ENCODE measurements around the gene MT1HL1. TPM values are rescaled to one million over a fixed set of nuclear protein-coding genes. Genes with fewer than 3 reads are reported as not detected.

Gene MT1HL1
- total RNA-seq, 1 donor from 2014 or later: not detected

DNA sequence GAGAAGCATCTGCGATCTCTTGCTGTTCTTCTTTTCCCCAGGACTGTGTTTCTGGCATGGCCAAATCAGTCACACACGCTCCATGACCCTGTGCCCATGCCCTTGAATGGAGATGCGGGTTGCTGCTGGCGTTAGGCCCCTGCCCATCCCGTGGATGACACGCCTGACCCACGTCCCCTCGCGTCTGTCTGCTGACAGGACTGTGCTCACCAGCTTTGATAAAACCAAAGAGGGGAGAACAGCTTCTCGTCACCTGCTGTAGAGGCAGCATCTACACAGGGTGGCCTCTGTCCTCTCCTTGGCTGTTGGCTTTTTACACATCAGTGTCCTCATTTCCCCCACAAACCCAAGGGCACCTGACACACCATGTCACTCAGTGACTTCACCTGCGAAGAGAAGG, 6.9 kb downstream of the MT1HL1 start:
- Histone ChIP-seq H3K4me3 (ENCODE audit: low read depth, low read length) (no peak overlapping the region), H3K27me3 (ENCODE audit: control insufficient read depth, insufficient read depth, low read length) (no peaks in the 10 kb centered on the region), H3K36me3 (ENCODE audit: control insufficient read depth, insufficient read depth, low read length) (no peaks in the 10 kb centered on the region)
- TF ChIP-seq CTCF (IDR thresholded peaks at IDR 0.05; ENCODE audit: insufficient read depth, low read length, severe bottlenecking): no peak
- DNase-seq (ENCODE audit: low read depth): no peak
- FAIRE-seq: no peak

DNA sequence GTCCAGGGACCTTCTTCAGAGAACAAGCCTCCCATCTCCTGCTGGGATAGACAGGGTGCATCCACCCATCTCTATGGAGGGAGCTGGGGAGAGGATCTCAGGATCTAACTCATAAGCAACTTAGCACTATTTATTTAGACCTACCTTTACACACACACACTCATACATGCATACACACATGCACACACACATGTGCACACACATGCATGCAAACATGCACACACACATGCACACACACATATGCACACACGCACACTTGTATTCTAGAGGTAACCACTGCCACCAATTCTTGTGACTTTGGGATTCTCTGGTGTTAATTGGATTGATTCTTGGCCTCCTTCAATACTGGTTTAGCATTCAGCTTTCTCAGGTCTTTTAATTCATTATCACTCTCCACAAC, 9.8 kb downstream of the MT1HL1 start:
- Histone ChIP-seq H3K4me3 (ENCODE audit: low read depth, low read length) (no peak overlapping the region), H3K27me3 (ENCODE audit: control insufficient read depth, insufficient read depth, low read length) (no peaks in the 10 kb centered on the region)
- no peak for FAIRE-seq

GRCh38 chr1:236992449-236992848, 11.8 kb downstream of the MT1HL1 start:
- Histone ChIP-seq H3K27me3 (ENCODE audit: control insufficient read depth, insufficient read depth, low read length) (no peaks in the 10 kb centered on the region), H3K36me3 (ENCODE audit: control insufficient read depth, insufficient read depth, low read length) (no peaks in the 10 kb centered on the region), H3K4me3 (ENCODE audit: low read depth, low read length) (no peak overlapping the region)
- TF ChIP-seq CTCF (IDR thresholded peaks at IDR 0.05; ENCODE audit: insufficient read depth, low read length, severe bottlenecking): no peak
- DNase-seq (ENCODE audit: low read depth) (no peak), FAIRE-seq (no peak)

More for the DNA sequence above, 9.8 kb downstream of the MT1HL1 start:
- no peak for DNase-seq (ENCODE audit: low read depth)
- H3K36me3 ChIP-seq (ENCODE audit: control insufficient read depth, insufficient read depth, low read length): no peaks in the 10 kb centered on the region
- TF ChIP-seq CTCF (IDR thresholded peaks at IDR 0.05; ENCODE audit: insufficient read depth, low read length, severe bottlenecking): no peak

DNA sequence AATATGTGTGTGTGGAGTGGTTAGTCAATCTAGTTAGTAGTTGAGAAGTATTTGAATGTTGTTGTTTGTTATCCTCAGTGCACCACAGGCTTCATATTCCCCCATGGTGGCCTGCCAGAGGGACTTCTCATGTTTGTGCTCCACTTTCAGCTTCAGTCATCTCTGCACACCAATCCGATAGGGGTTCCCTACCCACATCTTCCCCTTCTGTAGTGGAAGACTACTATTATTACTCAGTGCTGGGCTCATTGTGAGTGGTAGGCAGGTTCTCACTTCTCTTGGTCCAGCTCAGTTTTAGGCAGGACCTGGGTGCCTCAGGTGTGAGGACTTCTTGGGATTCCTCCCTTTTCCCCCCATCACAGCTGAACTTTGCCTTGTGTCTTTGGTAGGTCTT, 14.2 kb downstream of the MT1HL1 start:
- no peak for DNase-seq (ENCODE audit: low read depth)
- Histone ChIP-seq H3K4me3 (ENCODE audit: low read depth, low read length) (no peak overlapping the region), H3K36me3 (ENCODE audit: control insufficient read depth, insufficient read depth, low read length) (no peaks in the 10 kb centered on the region), H3K27me3 (ENCODE audit: control insufficient read depth, insufficient read depth, low read length) (no peaks in the 10 kb centered on the region)
- no peak for TF ChIP-seq CTCF (IDR thresholded peaks at IDR 0.05; ENCODE audit: insufficient read depth, low read length, severe bottlenecking)
- no peak for FAIRE-seq

DNA sequence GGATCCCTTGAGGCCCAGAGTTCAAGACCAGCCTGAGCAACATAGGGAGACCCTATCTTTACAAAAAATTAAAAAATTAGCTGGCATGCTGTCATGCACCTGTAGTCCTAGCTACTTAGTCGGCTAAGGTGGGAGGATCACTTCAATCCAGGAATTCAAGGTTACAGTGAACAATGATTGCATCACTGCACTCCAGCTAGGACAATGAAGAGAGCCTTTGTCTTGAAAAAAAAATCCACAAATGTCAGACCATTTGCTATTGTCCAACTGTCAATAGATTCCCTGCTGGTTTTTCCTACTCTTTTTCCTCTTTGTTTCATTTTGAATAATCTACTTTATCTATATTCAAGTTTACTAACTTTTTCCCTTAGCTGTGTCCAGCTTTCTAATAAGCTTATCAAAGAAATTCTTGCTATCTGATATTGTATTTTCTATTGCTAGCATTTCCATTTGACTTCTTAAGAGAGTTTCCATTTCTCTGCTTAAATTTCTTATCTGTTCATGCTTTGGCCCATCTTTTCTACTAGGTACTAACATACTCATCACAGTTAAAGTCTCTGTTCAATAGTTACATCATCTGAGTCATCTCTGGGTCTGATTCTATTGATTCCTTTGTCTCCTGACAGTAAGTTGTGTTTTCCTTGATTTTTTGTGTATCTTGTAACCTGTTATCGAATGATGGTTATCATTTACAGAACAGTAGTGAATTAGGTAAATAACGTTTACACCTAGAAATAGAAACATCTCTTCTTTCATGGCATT, 14.8 kb downstream of the MT1HL1 start:
- Histone ChIP-seq H3K4me3 (ENCODE audit: low read depth, low read length) (no peak overlapping the region), H3K36me3 (ENCODE audit: control insufficient read depth, insufficient read depth, low read length) (no peaks in the 10 kb centered on the region), H3K27me3 (ENCODE audit: control insufficient read depth, insufficient read depth, low read length) (no peaks in the 10 kb centered on the region)
- no peak for FAIRE-seq
- no peak for TF ChIP-seq CTCF (IDR thresholded peaks at IDR 0.05; ENCODE audit: insufficient read depth, low read length, severe bottlenecking)
- no peak for DNase-seq (ENCODE audit: low read depth)

- DNase-seq (ENCODE audit: low read depth) (no peak), FAIRE-seq (no peak)
- no peaks in the 10 kb centered on the region for H3K36me3 ChIP-seq (ENCODE audit: control insufficient read depth, insufficient read depth, low read length)
- no peak for TF ChIP-seq CTCF (IDR thresholded peaks at IDR 0.05; ENCODE audit: insufficient read depth, low read length, severe bottlenecking)
- no peak overlapping the region for H3K4me3 ChIP-seq (ENCODE audit: low read depth, low read length)
- H3K27me3 ChIP-seq (ENCODE audit: control insufficient read depth, insufficient read depth, low read length): no peaks in the 10 kb centered on the region
These were observed 20.4 kb downstream of the MT1HL1 start for GRCh38 chr1:236983818-236984217.
